GM18867 (cell line): ENCODE data around the gene PEX16.

Experiments
- ATAC-seq: cut with Tn5 transposase; IDR thresholded peaks from one replicate; pipeline ENCODE4 v1.9.1; 2021; ENCODE audit warnings: mild to moderate bottlenecking, moderate library complexity; ENCODE audit not compliant: unreplicated experiment

The PEX16 gene

DNA sequence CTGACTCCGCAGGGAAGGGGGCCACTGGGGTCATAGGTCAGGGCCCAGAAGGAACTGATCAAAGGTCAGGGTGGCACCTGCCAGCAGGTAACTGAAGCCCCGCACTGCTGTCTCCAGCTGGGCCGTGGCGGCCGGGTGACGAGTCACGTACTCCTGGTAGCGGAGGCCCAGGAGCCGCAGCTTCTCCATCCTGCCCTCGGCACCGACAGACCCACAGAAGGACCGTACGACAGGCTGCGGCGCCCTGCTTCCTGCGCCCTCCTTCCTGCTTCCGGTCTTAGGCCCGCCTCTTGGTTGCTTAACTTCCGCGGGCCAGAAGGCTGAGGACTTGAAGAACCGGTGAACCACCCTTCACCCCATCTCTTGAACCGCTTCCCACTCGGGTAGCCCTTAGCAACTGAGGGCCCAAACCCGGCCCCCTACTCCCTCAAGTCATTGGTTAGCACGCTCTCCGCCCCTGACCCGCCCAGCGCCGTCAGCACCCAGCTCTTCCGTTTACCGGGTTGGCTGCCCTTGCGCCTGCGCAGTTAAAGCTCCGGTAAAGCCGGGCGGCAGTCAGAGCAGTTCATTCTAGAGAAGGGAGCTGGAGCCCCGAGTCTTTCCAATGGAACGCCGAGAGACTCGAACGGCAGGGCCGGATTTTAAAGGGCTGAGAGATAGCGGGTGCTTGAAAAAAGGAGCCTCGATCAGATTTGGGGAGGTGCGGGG, at the start of gene PEX16:
PEX16 (minus strand) TSS at position 255 of the 708 bp plus-strand sequence; CDS start at position 189, 66 bp downstream.
- ATAC-seq: peak; percentile 86

DNA sequence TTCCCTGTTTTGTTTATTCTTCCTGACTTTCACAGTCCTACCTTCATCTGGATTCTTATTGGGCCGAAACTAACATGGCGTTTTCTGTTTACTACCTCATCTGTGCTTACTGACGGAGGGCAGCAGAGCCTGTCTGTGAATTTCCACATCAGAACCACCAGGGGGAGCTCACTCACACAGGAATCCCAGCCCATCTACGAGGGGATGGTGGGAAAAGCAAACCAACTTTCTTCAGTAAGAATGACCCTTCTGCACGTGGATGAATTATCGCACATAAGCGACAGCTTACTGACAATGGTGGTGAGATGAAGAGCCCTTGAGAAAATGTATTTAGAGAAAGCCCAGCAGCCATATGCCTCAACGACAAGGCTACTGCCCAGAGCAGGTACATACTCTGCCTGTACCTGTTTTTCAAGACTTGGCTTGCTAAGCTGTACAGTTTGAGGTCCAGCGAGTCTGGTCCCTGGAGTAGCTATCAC, 47.3 kb upstream of the PEX16 start:
- ATAC-seq: peak; percentile 65

DNA sequence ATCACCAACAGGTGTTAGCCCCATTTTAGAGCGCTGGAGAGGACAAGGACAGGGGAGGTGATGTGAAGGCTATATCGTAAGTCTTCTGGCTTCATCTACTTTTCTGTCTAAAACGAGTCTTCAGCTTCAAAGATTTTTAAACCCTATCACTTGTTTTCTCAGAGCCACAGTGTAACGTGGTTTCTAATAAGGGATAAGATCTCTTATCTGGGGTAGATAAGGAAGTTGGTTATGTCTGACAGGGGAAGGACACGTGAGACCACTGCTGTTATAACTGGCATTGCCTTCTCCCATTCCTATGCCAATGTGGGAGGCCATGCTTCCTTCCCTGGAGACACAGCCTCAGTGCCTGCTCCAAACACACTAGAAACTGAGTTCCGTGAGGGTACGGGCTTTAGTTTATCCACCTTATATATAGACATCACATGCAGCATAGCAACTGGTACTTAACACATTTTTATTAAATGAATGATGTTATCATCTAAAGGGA, 44.1 kb upstream of the PEX16 start:
- no peak for ATAC-seq

DNA sequence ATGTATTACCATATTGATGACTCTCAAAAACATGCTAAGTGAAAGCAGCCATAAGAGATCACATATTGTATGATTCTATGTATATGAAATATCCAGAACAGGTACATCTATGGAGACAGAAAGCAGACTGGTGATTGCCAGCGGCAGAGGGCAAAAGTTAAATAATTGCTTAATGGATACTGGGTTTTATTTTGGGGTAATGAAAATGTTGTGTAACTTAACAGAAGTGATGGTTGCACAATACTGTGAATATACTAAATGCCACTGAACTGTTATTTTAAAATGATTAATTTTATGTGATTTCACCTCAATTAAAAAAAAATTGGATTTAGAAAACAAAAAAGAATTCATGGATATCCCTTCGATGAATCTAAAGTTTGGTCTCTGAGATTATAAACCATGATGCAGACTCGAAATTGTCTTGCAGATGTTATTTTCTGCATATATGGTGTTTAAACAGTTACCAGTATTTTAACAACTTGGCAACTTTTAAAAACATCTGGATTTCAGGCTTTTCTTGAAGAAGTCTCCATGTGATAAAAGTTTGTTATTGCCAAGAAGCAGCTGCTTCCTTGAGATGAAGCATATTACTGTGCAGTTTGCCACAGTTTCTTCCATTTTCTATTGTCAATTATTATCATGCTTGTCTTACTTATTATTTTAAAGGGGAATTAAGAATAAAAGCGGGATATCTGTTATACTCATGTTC, 42.9 kb upstream of the PEX16 start:
- ATAC-seq: no peak

DNA sequence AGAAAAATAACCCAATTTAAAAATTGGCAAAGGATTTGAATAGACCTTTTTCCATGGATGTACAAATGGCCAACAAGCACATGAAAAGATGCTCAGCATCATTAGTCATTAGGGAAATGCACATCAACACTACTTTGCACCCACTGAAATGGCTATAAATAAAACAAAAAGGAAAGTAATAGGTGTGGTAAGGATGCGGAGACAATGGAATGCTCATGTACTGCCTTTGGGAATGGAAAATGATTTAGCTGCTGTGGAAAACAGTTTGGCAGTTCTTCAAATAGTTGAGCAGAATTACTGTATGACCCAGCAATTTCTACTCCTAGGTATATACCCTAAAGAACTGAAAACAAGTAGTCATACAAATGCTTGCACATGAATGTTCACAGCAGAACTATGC, 42.2 kb upstream of the PEX16 start:
- no peak for ATAC-seq

DNA sequence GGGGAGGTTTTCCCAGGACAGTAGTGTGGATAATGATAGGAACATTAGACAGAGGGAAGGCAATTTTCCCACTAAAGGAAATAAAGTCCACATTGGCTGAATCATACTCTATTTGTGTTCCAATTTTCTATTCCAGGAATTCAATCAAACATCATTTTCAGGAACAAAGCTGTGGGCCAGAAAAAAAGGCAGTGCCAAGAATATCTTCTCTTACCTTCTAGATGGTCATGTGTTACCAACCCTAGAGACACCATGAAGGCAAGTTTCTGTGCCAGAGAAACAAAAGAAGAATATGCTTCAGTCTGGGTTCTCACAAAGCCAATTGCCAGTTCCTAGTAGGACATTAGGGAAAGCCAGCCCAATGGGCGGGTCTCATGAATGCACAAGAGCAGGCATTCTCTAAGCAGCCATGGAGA, 32.3 kb upstream of the PEX16 start:
- ATAC-seq: no peak

DNA sequence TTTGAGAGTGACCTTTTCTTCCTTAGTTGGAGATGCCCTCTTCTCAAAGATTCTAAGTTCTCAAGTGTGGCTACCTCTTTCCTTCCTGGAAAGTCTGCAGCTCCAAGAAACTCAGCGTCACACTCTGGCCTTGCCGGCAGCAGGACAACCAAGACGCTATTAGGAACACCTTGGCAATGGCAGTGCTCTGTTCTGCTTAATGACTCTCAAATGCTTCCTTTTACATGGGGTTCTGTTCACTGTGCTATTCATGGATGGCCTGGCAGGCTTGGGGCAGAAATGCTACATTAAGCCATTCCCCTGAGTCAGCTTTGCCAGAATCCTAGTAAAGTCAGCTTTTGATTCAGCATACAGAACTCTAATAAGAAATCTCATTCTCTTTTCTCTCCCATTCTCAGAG, 30.7 kb upstream of the PEX16 start:
- no peak for ATAC-seq

DNA sequence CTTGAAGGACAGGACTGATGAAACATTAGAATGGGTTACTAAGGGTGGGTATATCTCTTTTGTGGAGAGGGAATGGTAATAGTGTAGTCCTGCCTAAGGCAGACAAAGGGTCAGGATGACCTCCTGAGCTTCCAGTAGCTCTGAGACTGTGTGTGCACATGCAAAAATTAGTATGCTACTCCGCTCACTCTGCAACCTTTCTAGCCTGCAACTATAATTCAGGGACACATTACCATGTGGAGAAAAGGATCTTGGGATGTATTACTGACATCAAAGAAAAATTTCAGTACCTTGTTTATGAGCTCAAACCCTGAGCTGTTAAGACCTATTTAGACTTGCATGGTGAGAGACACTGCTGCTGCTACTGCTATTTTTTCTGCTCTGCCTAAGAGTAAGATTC, 30.2 kb upstream of the PEX16 start:
- ATAC-seq: no peak

DNA sequence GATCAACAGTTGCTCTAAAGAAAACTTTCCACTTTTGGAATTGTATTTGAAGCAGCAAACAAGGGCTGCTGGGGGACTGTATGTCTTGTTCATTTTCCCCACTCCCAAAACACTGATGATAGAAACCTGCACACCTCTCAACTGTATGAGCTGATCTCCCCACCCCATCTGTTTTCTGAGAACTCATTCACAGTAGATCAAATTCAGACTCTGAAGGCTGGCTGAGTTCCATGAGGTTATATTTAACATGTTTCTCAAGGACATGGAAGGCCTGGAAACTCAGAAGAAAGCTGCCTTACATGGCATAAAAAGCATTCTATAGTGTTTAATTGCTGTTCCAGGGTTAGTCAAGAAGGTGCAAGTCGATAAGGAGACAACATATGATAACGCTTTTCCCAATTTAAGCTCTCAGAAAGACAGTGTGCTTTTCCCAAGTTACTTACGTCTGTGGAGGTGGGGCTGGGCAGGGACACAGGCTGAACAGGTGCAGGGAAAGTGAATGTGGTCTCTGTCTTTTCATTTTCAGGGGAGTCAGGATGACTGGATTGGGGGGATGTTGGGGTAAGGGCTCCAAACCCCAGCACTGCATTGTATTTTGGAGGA, 27.8 kb upstream of the PEX16 start:
- ATAC-seq: no peak

DNA sequence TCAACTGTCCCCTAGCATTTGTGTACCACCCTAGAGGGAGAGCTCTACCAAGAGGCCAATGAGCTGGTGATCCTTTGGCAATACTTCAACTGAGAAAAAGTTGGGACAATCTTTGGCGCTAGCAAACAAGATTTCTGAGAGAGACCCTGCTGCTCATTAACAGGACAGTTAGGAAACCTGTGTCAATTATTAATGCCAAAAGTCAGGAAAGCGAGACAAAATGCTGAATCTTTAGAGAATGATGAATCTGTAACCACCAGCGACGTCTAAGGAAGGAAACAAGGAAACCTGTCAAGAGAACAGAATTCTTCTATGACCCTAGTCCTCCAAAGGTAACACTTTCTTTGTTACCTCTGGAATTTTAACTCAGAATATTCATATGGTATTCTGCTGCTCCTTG, 24.7 kb upstream of the PEX16 start:
- no peak for ATAC-seq

DNA sequence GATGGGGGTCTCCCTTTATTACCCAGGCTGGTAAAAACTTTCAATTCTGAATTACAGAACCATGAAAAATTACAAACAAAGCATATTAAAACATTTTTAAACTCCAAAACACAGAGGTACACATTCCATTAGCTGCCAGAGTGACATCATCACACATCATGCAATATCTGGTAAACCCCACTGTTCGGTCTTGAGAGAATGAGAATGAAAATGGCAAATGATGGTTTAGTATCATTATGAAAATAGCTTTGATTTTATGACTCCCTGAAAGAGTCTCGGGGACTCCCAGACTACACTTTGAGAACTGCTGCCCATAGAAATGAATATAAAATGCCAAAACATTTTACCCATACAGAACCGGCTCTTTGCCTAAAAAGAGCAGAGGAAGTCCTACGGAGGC, 23.6 kb upstream of the PEX16 start:
- ATAC-seq: no peak

DNA sequence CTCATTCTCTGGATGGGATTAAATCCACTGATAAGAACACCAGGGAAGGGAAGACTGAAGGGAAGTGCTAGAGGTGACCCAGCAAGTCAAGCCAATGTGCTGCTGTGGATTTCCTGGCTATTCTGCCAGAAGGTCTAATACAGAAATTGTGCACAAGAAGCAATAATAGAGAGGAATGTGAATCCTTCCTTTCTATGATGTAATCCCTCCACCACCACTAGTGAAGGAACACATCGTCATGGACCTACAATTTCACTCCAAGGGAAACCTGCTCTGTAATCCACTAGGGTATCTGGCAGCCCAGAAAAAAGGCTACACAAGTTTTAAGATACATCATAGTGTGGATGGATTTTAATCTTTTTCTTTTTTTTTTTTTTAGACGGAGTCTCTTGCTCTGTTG, 22.2 kb upstream of the PEX16 start:
- no peak for ATAC-seq

DNA sequence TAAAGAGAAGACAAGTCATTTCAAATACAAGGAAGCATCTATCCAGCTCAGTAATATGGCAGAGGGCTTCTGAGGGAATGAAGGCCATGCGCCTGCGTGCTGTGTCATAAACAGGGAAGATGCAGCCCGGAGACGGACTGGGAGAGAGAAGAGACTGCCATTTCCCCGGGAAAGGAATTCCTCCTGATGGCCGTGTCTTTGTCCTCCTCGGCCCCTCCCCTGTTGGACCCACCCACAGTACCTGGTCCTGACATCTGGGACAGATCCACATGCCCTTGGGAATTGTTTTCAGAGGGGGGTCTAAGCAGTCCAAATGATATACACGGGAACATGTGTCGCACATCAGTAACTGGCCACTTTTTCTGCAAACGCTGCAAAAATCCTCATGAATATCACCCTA, 20.2 kb upstream of the PEX16 start:
- ATAC-seq: no peak

DNA sequence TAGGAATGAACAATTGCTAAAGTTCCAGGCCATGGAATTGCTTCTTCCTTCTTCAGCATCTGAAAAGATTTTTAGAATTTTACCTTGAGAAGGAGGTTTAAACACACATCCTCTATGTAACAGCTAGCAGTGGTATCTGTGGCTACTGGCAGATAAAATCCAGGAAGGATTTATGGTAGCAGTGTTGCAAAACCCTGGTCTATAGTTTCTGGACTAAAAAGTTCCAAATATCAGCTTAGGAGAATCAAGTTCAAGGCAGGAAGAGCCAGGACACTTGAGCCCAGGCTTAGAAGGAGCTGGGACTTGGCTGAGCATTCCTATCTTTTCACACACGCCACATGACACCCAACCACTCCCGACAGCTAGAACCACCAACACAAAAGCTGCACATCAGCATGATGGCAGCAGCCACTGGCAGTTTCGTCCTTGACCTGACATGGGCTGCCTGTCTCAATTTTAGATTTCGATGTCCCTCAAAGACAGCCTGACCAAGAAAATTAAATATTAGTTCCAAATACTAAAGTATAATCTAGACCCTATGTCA, 18.9 kb upstream of the PEX16 start:
- ATAC-seq: no peak

DNA sequence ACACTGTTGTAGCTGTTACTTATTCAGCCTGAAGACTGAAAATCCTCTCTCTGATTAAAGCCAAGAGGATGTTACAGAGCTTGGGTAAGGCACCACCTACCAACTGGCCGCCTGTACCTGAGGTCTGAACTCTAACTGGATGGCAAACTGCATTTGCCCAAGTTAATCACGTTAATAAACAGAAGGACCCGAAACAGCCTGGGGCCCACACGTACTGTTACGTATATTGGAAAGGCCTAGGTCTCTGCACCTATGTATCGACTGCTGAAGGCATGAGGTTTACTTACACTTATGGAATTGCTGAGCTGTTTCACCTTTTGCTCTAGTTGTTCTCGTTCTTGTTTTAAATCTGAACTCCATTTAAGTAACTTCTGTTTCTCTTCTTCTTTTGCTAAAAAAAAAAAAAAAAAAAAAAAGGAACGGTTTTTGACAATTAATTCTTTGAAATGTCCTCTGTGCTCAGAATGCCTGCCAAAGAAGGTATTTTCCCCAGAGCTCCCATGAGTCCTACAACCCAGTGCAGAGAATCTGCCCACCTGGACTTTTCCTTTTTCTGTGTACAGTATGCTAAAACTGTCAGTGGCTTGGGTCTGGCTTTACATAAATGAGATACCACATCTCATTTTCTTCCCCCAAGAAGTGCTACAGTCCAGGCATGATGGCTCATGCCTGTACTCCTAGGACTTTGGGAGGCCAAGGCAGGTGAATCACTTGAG, 17.8 kb upstream of the PEX16 start:
- no peak for ATAC-seq

DNA sequence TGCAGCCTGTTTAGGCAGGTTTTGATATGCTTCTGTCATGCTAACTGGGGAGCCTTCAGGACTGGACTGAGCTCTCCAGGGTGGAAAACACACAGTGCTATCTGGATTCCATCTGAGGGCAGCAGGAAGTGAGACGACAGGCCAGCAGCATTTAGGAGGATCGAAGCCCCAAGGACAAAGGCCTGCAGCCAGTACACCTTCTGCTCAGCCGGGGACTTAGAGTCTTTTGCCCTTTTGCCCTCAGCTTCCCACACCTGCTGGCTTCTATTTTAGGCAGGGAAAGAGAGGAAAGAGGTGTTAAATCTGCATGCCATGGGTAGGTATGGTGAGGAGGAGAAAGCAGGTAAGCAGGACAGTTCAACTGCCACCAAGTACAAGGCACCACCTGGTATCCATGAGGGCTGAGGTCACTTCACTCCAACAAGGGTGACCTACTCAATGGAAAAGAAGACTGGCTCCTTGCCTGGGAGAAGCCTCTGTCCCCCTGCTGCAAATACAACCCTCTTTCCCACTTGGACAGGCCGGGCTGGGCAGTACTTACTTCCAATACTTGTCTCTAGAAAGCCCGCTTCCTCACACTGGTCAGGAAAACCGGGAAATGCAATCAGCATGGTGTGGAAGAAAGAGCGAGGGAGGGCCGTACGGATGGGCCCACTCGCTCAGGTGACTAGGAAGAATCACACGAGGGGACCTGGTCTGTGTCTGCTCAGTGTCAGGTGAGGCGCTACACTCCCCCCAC, 17.1 kb upstream of the PEX16 start:
- no peak for ATAC-seq

DNA sequence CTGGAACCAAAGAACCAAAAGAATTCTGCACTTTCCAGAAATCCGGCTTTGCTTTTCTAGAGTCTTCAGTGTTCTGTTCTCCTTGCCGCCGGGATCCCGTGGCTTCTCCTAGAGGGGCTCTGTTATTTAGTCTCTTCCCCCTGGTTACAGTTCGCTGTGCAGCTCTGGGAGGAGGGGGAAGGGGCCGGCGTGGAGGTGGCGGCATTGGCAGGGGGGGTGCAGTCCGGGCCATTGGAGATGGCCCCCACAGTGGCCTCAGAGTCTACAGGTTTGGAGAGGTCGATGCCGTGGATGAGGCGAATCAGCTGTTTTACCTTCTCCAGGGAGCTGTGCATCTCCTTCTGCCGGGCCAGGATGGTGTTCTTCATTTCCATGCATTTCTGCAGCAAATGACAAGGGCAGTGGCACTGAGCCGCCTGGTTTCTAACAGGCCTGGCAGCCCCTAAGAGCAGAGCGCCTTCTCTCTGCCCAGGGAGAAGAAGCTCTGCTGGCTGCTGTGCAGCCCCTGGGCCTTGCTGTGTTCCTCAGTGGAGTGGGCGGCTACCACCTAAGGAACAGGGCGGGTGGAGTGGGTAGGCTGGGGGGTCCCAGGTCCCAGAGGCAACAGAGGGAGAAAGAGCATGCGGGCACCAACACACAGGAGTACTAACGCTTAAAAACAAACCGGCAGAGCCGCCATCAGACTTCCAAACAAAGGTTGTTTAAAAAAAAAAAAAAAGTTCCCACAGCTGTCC, 16.3 kb upstream of the PEX16 start:
- ATAC-seq: no peak

DNA sequence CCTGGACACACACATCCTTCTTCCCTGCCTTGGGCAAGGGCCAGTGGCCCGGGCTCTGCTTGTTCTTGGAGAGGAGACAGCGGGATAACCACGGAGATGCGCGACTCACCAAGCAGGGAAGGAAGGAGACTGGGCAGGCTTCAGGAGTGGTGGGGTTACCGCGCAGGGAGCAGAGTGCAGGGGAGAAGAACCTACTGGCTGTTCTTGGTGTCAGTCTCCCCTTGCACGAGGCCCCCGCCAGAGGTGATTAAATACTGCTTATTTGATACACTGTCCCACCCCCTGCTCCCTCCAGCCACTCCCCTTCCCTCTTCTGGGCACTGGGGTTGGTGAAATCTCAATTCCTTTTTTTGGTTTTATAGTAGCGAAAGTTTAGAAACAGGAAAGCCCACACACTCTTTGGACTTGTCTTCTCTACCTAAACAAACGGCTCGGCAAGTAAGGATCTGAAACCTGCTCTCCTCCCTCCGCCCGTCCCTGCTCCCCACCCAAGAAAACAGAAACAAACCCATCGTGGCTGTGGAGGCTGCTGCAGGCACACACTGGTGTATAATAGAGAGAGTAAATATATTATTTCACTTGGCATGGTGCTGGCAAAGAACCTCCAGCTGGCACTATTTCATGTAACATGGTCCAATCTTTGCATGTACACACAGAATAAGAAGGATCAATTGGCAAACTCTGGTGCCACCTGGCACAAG, 15.6 kb upstream of the PEX16 start:
- no peak for ATAC-seq

DNA sequence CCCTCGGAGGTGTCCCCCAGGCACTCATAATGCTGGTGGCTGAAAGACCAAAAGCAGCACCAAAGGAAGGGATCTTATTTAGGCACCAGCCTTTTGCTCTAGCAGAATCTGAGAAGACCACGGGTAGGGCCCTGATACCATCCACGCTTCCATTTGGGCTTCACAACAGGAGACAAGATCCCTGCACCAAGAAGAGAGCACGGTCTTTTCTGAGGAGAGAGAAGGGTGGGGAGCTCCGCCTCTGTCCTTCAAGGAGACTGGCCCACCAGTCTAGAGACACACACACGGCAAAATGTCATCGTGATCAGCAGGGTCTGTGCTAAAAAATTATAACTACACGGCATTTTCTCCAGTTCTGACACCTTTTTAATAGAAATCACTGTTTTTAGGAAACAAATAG, 14.5 kb upstream of the PEX16 start:
- ATAC-seq: no peak
